Gastroesophageal sphincter (tissue), 3 donors: ENCODE results near the gene VPS41.

Source experiments
- CTCF ChIP-seq, 4 experiments: fragments of 200-600 bp in 2 of 4; fragments of 450-650 bp in 2 of 4; sonication (generic) in 1 of 4; IDR thresholded peaks; one replicate each; pipeline ENCODE4 v1.5.1; 2017 to 2019; ENCODE audit warnings: antibody characterized with exemption in 4 of 4, mild to moderate bottlenecking in 2 of 4, moderate library complexity in 2 of 4
- EP300 ChIP-seq: sonication (generic); formaldehyde crosslinking; IDR thresholded peaks from one replicate; pipeline ENCODE4 v1.6.1; 2017; ENCODE audit warnings: antibody characterized with exemption, mild to moderate bottlenecking
- POLR2AphosphoS5 ChIP-seq: sonication (generic); formaldehyde crosslinking; IDR thresholded peaks from one replicate; pipeline ENCODE4 v1.6.1; 2017; ENCODE audit warnings: antibody characterized with exemption

DNA sequence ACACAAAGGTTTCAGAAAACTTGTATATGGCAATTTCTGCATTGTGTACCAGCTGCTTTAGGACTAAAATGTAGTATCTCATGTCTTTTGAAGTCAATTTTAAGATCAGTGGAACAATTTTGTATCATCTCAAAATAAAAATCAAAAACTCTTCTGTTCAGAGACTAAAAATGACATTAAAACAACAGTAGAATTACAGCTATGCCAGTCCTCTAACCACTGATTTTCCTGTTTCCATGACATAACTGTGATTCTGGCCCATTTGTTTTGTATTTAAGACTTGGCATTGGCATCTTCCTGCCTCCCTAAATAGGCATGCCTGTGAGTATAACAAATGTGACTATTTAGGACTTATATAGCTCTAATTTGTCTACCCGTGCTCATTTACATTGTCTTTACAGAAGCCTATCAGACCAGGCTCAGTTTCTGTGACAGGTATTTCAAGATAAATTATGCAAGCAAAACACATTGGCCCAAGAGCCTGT lies 29.1 kb upstream of the VPS41 start:
- TF ChIP-seq CTCF (IDR thresholded peaks at IDR 0.05) (no peak), EP300 (no peak), POLR2AphosphoS5 (no peak)
